Activated CD8-positive, alpha-beta memory T cell treated with anti-CD3 and anti-CD28 coated beads, Interleukin-2, amount 50 U/mL, for 1 hour (primary cell): ENCODE data around the gene TECR.

Source experiments
- DNase-seq: peaks from one replicate; pipeline ENCODE4 v3.0.0-alpha.2; 2020; ENCODE audit errors: extremely low read depth

The TECR gene

GRCh38 chr19:14510311-14511228 is 18.8 kb upstream of the TECR start:
- DNase-seq: no peak

DNA sequence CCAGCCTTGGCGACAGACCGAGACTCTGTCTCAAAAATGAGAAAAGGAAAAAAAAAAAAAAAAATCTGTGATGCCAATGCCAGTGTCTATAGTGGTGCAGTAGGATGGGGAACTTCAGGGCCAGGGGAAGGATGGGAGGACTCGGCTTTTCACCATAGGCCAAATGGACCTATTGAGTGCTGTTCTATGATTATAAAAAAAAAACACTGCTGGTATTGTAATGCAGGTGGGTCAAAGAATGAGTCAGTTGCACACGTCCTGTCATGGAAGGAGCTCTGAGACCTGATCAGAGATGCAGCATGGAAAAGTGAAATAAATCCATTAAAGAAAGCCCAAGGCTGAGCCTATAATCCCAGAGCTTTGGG is 18.2 kb upstream of the TECR start:
- no peak for DNase-seq

DNA sequence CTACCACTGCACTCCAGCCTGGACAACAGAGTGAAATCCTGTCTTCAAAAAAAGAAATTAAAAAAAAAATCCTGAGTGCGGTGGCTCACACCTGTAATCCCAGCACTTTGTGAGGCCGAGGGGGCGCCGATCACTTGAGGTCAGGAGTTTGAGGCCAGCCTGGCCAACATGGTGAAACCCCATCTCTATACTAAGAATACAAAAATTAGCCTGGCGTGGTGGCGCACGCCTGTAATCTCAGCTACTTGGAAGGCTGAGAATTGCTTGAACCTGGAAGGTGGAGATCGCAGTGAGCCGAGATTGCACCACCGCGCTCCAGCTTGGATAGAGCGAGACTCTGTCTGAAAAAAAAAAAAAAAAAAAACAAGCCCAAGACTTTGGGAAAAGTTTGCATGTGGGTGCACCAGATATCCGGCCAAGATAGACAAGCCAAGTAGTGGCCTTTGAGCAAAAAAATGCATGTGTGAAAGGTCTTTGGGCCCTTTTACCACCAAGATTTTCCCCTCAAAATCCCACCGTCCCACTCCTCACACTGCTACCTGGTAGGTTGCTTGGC is 16.9 kb upstream of the TECR start:
- DNase-seq: no peak

GRCh38 chr19:14514215-14514863 is 15.1 kb upstream of the TECR start:
- no peak for DNase-seq

GRCh38 chr19:14515501-14516047 is 13.8 kb upstream of the TECR start:
- DNase-seq: no peak

GRCh38 chr19:14516048-14516534 is 13.3 kb upstream of the TECR start:
- DNase-seq: no peak

GRCh38 chr19:14516746-14517438 is 12.5 kb upstream of the TECR start:
- DNase-seq: no peak

DNA sequence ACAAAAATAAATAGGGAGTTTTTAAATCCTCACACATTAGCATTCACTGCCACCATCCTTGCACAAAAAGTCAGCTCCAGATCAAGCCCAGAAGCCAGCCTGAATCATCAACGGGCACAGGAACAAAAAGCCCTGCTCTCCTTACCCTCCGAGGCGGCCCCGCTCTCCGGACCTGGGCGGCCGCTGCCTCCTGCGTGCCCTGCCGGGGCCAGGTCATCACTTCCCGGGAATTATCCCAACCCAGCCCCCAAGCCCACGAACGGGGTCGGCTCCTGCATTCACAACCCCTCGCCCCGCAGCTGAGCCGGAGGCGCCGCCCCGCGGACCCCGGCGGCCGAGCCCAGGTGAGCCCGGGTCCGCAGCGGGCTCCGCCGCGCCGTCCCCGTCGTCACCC is 12.0 kb upstream of the TECR start:
- DNase-seq: no peak

- no peak for DNase-seq
Observed at GRCh38 chr19:14517840-14518505, 11.4 kb upstream of the TECR start, which contains the start of gene DNAJB1. Gene DNAJB1 (minus strand): TSS chr19:14518397. CDS start chr19:14518349, 48 bp downstream.

DNA sequence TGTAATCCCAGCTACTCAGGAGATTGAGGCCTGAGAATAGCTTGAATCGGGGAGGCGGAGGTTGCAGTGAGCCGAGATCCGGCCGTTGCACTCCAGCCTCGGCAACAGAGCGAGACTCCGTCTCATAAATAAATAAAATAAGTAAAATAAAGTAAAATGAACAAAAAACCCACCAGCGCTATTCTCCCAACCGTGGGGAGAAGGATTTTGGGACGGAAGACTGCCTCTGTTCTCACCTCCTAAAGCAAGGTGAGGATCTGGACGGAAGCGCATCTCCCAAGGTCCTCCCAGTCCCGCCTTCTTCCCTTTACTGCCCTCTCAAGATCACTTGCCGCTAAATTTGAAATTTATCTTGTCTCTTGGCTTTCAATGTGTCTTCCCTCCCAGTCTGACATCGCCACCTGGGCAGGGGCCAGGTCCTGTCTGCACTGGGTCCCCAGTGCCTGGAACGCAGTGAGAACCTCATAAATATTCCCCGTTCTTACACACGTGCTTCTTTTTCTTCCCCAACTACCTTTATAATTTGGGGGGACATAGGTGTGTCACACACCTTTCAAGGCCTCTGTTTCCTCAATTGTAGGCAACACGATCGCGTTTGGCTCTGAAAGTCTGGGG is 10.0 kb upstream of the TECR start:
- no peak for DNase-seq

DNA sequence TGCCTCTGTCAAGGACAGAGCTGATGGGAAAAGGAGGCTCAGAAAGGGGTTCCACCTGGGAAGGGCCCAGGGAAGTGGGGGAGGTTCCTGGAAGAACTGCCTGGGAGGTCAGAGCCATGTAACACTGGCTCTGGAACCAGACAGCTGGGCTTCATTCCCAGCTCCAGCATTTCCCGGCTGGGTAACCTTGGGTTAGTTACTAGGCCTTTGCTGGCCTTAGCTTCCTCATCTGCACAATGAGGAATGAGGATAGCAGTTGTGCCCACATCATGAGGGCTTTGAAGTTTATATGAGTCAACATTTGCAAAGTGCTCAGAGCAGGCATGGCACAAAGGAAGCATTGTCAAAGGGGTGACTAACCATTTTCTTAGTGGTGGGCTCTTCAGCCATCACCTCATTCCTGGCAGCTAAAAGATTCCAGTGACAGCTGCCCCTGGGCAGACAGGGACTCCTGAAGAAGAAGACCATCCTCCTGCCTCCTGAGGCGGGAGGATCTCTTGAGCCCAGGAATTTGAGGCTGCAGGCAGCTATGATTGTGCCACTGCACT is 9.5 kb upstream of the TECR start:
- DNase-seq: no peak

GRCh38 chr19:14520543-14520942 is 8.9 kb upstream of the TECR start:
- no peak for DNase-seq

GRCh38 chr19:14525729-14526128 is 3.7 kb upstream of the TECR start:
- DNase-seq: no peak

DNA sequence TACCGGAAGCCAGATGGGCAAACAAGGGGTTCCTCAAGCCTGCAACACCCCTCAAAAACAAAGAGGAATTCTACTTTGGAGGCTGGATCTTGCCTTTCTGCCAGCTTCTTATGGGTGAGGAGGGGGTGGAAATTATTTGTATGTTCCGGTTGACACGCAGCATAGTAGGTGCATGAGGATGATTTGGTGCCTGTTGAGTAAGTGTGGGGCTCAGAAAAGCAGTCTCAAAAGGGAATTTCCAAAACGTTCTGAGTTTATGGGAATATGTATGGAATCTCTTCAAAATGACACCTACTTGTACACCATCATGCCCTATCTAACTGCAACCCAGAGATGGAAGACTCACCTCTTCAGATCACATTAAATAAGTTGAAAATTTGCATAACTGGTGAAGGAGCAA is 3.0 kb upstream of the TECR start:
- no peak for DNase-seq

- DNase-seq: no peak
Observed at GRCh38 chr19:14528419-14529253, 758 bp upstream of the TECR start.

GRCh38 chr19:14530005-14530348 is 583 bp downstream of the TECR start:
- DNase-seq: no peak

GRCh38 chr19:14530506-14530905 is 1.1 kb downstream of the TECR start:
- DNase-seq: no peak

GRCh38 chr19:14533450-14533849 is 4.1 kb downstream of the TECR start:
- no peak for DNase-seq

GRCh38 chr19:14536926-14537692 is 7.7 kb downstream of the TECR start:
- DNase-seq: no peak
